Midbrain (tissue), 1 donor: Measurements from ENCODE around the gene IL34.
"Not testable (repeated sequence)": the region's sequence is repeated elsewhere in the genome, so short reads cannot be mapped to it uniquely, and the experiment has no call there.

ENCODE experiments used
- DNase-seq: peaks from one replicate; lab custom pipeline; 2025; lab: John Stamatoyannopoulos, UW

Gene IL34

DNA sequence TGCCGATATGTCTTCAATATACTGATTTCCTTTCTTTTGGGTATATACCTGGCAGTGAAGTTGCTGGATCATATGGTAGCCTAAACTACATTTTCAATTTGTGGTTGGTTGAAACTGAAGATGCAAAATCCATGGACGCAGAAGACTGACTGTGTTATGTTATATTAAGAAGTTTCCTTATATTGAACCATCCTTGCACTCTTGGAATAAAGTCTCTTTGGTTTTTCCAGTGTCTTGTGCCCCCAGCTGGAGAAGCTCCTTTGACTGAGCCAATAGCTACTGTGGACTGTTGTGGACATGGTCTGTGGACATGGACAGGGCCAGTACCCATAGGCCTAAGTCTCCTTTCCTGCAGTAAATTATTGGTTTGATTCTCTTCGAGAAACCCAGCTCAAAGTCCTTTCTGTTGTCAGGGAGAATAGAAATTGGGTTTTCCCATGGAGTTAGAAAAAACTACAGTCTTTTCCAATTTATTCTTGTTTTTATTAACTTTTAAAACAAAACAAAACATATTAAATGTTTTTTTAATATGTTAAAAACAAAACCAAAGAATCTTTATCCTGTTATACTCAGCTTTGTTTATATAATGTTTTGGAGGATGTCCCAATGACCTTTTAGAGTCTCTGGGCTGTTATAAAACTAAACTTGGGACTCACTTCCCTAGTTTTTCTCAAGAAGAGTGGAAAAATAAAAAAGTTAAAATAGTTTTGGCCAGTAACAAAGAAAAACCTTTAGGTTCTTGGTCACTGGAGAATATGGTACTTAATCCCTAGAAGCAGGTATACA lies 15.2 kb upstream of the IL34 start:
- DNase-seq, result no peak

DNA sequence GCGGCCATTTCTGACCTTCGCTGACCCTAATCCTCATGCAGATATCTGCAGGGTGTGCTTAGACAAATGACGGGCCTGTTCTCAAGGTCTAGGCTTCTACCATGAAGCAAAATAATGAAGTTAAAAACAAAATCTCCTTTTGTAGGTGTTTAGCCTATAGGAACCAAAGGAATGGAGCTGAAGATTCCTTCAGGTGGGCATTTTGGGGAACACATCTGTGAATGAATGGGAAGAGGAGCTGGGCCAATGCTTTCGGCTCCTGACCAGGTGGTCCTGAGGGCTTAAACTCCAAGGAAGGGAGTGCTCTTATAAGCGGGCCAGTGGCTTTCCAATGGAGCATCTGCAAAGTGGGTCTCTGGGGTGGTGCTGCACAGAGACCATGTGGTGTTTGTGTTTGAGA lies 14.1 kb upstream of the IL34 start:
- no peak for DNase-seq

DNA sequence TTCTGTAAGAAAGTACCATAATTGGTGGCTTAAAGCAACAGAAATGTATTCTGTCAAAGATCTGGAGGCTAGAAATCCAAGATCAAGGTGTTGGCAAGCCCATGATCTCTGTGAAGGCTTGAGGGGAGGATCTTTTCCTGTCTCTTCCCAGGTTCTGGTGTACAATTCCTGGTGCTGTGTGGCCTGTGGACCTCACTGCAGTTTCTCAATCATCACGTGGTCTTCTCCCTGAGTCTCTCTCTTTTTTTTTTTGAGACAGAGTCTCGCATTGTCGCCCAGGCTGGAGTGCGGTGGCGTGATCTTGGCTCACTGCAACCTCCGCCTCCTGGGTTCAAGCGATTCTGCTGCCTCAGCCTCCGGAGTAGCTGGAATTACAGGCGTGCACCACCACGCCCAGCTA lies 12.7 kb upstream of the IL34 start:
- DNase-seq, result not testable (repeated sequence)

DNA sequence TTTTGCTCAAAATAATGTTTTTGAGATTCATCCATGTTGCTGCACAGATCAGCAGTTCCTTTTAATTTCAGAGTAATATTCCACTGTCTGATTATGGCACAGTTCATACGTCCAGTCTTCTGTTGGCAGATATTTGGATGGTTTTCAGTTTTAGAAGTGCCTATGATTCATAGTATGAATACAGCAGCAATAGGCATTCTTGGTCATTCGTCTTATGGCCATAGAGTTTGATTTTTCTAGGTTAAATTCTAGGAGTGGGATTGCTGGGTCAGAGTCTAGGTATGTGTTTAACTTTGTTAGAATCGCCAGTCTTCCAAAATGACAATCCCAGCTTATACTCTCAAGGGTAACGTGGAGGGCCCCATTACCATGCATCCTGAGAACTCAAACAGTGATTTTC lies 11.5 kb upstream of the IL34 start:
- no peak for DNase-seq

DNA sequence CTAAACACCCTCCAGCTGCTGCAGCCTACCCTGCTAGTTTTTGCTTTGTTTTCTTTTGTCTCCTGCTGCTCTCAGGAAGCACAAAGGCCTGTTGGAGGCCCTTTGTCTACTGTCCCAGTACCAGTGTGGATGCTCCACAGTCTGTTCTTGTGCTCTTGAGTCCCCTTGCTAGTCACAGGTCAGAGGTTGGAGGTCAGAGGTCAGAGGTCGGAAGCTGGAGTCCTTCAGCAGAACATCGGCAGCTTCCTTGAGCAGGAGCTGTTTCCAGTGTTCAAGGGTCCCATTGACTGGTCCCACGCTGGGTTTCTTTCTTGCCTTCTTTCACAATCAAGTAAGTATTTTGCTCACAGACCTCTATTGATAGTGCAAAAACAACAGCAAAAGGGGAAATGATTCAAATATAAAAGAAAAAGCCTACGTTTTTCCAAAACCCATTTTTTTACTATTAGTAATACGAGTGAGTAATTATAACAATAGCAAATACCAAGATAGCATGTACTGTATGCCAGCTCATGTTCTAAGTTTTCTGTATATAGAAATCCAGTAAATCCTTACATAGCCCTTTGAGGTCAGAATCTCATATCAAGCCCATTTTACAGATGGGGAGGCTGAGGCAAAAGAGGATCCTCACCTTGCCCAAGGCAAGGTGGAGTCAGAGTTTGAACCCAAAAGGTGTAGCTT lies 10.9 kb upstream of the IL34 start:
- no peak for DNase-seq

DNA sequence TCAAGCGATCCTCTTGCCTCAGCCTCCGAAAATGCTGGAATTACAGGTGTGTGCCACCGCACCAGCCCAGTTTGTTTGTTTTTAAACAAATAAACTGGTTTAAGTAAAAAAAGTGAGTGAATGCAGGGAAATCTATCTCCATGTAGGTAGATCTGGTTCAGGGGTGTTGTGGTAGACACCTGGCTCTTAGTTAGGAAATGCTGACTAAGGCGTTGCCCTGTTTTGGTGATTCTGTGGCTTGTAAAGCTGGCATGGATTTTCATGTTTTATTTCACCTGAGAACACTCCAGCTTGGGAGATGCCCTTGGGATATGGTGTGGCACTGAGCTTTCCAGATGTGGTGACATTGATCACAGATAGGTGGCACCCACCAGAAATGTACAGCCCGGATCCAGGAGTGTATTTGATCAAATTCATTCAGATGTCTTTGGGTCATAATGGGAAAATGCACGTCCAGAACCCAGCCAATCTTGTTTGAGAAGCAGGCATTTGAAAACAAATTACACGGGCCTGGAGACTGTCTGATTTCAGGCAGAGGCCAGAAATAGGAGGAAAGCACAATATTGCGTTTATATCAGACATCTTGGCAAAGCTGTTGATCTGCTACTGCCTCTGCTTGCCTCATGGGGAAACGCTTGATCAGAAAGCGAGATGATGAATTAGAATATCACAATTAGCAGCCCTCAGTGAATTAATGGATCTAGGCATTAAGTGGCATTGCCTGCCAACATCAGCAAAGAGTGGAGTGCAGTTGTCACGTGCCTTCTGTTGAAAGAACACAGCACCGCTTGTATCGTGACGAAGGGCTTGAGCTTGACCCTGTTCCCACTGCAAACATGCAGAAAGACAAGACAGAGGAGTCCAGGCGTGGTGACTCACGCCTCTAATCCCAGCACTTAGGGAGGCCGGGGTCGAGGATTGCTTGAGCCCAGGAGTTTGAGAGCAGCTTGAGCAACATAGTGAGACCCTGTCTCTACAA lies 7.3 kb upstream of the IL34 start:
- no peak for DNase-seq

DNA sequence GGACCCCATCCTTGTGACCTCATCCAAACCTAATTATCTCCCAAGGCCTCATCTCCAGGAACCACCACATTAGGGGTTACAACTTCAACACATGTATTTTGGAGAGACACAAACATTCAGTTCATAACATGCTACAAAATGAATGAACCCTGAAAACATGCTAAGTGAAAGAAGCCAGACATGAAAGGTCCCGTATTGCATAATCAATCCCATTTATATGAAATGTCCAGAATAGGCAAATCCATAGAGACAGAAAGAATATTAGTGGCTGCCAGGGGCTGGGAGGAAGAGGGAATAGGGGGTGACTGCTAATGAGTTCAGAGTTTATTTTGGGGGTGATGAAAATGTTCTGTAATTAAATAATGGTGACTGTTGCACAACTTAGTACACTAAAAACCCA lies 3.7 kb upstream of the IL34 start:
- DNase-seq, result no peak

DNA sequence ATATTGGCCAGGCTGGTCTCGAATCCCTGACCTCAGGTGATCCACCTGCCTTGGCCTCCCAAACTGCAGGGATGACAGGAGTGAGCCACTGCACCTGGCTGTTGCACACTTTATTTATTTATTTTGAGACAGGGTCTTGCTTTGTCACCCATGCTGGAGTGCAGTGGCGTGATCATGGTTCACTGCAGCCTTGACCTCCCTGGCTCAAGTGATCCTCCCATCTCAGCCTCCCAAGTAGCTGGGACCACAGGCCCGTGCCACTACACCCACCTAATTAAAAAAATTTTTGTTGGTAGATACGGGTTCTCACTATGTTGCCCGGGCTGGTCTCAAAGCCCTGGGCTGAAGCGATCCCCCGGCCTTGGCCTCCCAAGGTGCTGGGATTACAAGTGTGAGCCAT lies 3.1 kb upstream of the IL34 start:
- not testable (repeated sequence) for DNase-seq

DNA sequence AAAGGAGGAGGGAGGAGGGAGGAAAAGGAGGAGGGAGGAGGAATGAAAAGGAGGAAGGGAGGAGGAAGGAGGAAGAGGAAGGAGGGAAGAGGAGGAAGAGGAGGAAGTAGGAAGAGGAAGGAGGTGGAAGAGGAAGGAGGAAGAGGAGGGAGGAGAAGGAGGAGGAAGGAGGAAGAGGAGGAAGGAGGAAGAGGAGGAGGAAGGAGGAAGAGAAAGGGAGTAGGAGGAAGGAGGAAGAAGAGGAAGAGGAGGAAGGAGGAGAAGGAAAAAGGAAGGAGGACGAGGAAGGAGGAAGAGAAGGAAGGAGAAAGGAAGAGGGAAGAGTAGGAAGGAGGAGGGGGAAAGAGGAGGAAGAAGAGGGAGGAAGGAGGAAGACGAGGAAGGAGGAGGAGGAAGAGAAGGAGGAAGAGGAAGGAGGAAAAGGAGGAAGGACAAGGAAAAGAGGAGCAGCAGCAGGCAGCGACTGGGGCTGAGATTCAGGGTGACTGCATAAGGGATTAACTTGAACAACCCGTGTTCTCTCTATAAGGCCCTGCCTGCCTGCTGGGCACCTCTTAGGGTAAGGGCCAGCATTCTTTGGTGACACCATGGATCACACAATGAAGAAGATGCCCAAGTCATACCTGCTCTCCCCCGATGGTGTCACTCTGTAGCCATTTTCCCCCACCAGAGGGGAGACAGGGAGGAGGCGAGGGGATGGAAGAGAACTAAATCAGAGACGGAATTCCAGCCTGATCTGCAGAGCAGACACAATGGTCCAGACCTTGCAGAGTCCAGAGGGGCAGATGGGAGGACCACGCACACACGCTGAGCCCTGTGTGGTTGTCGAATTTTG lies 1.4 kb upstream of the IL34 start:
- DNase-seq, result no peak

DNA sequence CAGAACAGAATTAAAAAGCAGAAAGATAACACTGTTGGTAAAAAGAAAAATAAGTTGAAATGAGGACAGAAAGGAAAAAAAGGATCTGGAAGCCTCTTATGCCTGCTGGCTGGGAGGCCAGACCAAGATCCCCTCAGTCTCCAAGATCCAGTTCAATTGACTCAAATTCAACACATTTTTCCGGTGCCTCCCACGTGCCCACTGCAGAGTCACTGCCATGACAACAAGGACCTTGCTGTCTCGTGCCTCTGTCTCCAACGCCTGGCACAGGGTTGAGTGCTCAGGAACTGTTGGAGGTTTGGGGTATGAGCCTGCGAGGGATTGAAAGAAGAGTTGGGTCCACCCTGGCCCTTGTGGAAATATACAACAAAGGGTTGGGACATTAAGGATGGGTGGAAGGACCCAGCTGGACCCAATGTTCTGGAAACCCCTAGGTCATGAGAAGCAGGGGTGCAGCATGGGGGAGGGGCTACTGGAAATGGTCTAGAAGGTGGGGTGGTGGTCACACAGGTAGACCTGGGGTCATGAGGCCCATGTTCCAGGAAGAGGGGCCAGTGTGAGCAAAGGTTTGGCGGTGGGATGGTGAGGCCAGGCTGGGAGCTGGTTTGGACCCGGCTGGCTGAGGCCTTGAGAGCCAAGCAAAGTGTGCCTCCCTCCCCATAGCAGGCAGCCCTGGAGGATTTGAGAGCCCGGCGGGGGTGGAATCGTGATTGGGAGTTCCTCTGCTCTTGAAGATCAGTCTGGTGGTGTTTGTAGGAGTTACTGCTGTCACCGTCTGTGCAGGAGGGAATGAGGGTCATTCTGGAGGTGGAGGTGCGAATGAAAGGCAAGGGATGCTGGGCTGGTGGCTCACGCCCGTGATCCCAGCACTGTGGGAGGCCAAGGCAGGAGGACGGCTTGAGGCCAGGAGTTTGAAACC lies 1.3 kb downstream of the IL34 start:
- DNase-seq, result no peak

DNA sequence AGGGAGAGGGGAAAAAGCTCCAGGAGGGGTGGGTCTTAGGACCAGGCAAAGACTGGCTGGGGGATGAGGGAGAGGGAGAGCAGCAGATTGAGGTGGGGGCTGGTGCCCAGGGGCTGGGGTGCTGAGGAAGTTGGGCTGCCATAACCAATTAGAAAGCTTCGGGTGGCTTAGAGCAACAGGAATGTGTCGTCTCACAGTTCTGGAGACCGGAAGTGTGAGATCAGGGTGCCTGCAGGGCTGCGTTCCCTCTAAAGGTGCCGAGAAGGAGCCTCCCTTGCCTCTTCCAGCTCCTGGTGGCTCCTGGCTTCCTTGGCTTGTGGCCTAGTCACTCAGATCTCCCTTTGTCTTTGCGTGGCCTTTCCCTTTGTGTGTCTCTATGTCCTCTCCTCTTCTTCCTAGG lies 2.2 kb downstream of the IL34 start:
- no peak for DNase-seq

DNA sequence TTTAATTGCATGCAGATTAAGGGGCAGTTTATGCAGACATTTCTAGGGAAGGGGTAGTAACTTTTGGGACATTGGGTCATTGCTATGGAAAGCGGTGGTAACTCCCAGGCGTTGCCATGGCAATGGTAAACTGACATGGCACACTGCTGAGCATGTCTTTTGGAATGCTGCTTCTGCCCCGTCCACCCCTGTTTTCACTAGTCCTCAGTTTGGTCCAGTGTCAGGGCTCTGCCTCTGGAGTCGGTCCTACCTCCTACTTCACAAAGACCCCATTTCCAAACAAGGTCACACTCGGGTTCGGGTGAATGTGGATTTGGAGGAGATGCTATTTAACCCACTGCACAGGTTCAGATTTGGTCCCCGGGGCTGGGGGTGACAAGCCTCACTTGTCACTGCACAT lies 2.9 kb downstream of the IL34 start:
- DNase-seq, result no peak

DNA sequence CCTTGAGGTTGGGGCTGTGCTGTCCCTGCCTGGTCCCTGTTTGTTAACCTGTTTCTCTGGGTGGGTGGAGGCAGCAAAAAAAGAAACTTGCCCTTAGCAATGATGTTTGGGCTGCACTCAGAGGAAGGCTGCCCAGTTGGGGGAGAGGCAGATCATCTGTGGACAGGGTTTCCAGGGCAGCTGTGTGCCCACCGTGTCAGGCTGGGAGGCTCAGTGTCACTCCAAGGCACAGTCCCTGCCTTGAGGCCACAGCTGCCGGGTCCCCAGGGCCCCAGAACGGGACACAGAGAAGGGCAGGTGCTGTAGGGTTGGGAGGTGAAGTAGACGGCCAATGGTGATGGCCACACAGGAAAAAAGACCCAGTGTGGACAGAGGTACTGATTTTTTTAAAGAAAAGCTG lies 3.9 kb downstream of the IL34 start:
- no peak for DNase-seq

DNA sequence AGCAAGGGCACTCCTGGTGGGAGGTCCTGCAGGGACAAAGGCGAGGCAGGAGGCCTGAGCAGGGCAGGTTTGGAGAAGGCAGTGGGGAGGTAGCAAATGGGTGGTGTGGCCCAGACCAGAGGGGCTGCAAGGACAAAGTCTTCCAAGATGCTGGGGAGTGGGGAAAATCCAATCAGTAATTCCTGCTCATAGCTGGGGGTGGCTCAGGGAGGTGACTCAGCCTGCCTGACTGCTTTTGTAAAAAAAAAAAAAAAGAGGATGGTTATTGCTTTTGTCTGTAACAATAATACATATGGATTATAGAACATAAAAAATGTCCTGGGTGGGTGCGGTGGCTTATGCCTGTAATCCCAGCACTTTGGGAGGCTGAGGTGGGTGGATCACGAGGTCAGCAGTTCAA lies 5.2 kb downstream of the IL34 start:
- no peak for DNase-seq

DNA sequence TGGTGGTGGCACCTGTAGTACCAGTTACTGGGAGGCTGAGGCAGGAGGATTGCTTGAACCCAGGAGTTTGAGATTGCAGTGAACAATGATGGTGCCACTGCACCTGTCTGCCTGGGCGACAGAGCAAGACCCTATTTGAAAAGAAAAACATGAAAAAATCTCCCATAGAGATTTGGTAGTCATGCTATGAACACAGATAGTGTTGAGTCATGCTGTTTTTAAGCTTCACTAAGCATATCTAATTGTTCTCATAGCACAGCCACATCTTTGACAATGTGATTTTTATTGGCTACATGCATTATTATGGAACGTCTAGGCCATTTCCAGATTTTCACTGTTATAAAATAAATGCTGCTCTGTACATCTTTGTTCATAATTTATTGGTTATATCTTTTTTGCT lies 6.0 kb downstream of the IL34 start:
- DNase-seq, result no peak

DNA sequence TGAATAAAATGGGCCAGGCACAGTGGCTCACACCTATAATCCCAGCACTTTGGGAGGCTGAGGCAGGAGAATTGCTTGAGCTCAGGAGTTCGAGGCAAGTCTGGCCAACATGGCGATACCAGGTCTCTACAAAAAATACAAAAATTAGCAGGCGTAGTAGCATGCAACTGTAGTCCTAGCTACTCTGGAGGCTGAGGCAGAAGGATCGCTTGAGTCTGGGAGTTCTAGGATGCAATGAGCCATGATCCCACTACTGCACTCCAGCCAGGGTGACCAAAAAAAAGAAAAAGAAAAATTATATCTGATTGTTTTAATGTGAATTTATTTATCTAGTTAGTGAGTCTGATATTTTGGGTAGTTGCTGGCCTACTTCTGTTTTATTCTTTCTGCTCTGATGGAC lies 7.0 kb downstream of the IL34 start:
- DNase-seq, result no peak

DNA sequence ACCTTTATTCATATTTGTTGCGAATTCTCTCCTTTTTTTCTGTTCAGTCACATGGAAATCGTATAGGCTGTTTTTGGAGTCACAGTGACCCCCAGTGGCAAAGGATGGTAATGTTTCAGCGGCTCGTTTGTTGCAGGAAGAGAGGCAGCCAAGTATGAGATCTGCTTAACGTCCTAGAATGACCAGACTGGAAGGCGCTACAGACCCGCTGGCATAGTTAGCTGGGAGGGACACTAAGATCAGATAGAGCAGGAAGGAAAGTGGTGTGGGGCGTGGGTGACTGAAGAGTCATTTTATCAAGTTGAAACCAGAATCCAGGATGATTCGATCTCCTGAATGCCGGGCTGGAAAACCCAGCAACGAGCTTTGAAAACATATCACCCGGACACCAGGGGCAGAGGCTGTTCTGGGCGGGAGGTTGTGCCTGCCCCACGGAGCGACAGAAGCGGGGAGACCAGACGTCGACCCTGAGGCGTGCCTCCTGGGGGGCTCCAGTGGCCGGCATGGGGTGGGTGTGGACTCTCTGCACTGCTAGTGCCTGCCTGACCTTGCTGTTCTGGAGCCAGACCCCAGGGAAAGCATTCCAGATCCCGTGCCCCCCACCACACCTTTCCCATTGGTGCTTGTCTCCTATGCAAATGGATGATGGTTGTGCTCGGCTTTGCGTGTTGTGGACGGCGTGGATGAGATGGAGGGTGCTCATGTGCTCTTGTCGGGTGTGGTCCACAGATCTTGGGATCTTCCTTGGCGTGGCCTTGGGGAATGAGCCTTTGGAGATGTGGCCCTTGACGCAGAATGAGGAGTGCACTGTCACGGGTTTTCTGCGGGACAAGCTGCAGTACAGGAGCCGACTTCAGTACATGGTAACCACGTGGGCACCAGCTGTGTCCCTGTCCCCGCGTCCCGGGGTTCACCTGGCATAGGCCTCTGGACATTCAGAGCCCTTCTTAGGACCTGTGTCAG lies 7.7 kb downstream of the IL34 start:
- peak; percentile 88 for DNase-seq

DNA sequence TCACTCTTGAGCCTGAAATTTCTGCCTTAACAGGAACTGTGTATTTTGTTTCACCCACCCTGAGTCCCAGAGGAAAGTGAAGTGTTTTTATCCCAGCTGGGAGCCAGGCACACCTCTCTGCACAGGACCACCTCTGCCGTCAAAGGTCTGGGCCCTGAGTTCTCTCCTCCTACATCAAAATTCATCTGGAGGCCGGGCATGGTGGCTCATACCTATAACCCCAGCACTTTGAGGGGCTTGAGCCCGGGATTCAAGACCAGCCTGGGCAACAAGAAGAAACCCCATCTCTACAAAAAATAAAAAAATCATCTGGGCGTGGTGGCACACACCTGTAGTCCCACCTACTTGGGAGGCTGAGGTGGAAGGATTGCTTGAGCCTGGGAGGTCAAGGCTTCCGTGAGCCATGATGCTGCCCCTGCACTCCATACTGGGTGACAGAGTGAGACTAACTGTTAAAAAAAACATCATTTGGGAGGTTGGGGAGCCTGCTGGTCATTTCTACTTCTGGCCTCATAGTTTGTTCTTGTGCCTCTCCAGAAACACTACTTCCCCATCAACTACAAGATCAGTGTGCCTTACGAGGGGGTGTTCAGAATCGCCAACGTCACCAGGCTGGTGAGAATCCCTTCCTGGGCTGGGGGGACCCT lies 9.8 kb downstream of the IL34 start:
- no peak for DNase-seq

DNA sequence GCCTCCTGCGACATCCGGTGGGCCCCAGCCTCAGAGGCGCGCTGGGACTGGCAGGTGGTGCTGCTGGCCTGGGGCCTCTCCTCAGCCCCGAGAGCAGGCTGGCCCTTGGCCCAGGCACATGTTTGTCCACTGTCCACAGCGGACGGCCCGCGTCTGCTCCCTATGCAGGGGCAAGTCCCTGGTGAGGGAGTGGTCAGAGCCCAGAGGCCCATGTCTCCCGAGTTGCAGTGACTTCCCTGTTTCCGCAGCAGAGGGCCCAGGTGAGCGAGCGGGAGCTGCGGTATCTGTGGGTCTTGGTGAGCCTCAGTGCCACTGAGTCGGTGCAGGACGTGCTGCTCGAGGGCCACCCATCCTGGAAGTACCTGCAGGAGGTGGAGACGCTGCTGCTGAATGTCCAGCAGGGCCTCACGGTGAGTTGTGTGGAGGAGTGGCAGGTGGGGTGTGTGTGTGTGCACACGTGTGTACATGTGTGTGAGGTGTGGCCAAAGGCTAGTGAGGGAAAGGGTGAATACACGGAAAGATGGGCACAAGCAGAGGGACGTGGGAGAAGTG lies 10.4 kb downstream of the IL34 start:
- no peak for DNase-seq
